GM12878 (cell line): ENCODE results near the gene LAT. TPM values are rescaled to one million over a fixed set of nuclear protein-coding genes. Genes with fewer than 3 reads are reported as not detected.

Experiments used
- ATAC-seq: fragments of 200-7000 bp; cut with Tn5 transposase; 3 replicates; pipeline ENCODE4 v1.9.1; 2020; ENCODE audit warnings: mild to moderate bottlenecking, moderate library complexity
- BruUV-seq: library from RNA; stranded (reverse); fragments of 400-500 nt; replicated peaks from 2 replicates; lab custom pipeline; 2021; lab: Mats Ljungman, UMichigan
- CTCF ChIA-PET: fragments of 300-600 bp; sonication (Branson Sonifier 250); formaldehyde crosslinking; extraction: SDS; loops from one replicate; lab custom pipeline; 2021; ENCODE audit warnings: inconsistent platforms; lab: Yijun Ruan, JAX
- POLR2A ChIA-PET: fragments of 350-600 bp; formaldehyde crosslinking; extraction: SDS; loops from one replicate; lab custom pipeline; 2021; ENCODE audit warnings: inconsistent platforms; lab: Charles Lee
- RAD21 ChIA-PET: fragments of 300-600 bp; sonication (Branson Sonifier 250); formaldehyde crosslinking; loops from one replicate; lab custom pipeline; 2023; ENCODE audit warnings: antibody characterized with exemption; ENCODE audit not compliant: unreplicated experiment; lab: Charles Lee
- SMC1A ChIA-PET: fragments of 300-600 bp; sonication (Branson Sonifier 250); formaldehyde crosslinking; loops from one replicate; lab custom pipeline; 2023; ENCODE audit not compliant: unreplicated experiment, uncharacterized antibody; lab: Charles Lee
- DNase-seq: peaks from one replicate; pipeline ENCODE4 v3.0.0-alpha.2; 2011; ENCODE audit warnings: low read depth, low spot score
- FAIRE-seq: peaks from 3 replicates; lab custom pipeline; 2011; peaks lifted over from hg19 to GRCh38; lab: Jason Lieb, UNC
- H2AFZ ChIP-seq: 2 replicates; pipeline ENCODE4 v1.6.0; 2011; ENCODE audit warnings: low read depth, low read length, control low read depth; ENCODE audit not compliant: control insufficient read depth
- H3K27ac ChIP-seq: 2 replicates; pipeline ENCODE4 v1.5.1; 2011; ENCODE audit warnings: control low read depth; ENCODE audit not compliant: control insufficient read depth, insufficient read depth
- H3K27me3 ChIP-seq, 2 experiments: replicated peaks in 1 of 2; 2 replicates each; pipeline versions ENCODE4 v1.6.0 to v1.6.1; 2011; ENCODE audit warnings: low read length in 1 of 2; ENCODE audit not compliant: control insufficient read depth in 2 of 2, insufficient read depth in 2 of 2
- H3K36me3 ChIP-seq, 2 experiments: 2 replicates each; pipeline ENCODE4 v1.5.1; 2011; ENCODE audit warnings: low read length in 1 of 2; ENCODE audit not compliant: control insufficient read depth in 2 of 2, insufficient read depth in 2 of 2
- H3K4me1 ChIP-seq: 2 replicates; pipeline ENCODE4 v1.6.1; 2011; ENCODE audit warnings: mild to moderate bottlenecking, low read length, moderate library complexity, mixed read lengths; ENCODE audit not compliant: control insufficient read depth, insufficient read depth
- H3K4me2 ChIP-seq: 2 replicates; pipeline ENCODE4 v1.6.0; 2011; ENCODE audit warnings: control low read depth; ENCODE audit not compliant: control insufficient read depth, insufficient read depth
- H3K4me3 ChIP-seq: fragments of 200-600 bp; sonication (generic); 2 replicates; pipeline ENCODE4 v1.5.1; 2016
- H3K79me2 ChIP-seq: 2 replicates; pipeline ENCODE4 v1.6.0; 2011; ENCODE audit warnings: low read length; ENCODE audit not compliant: control insufficient read depth, insufficient read depth
- H3K9ac ChIP-seq: 2 replicates; pipeline ENCODE4 v1.8.0; 2011; ENCODE audit warnings: low read length, control low read depth, mixed read lengths; ENCODE audit not compliant: control insufficient read depth, insufficient read depth
- H3K9me3 ChIP-seq: replicated peaks from 3 replicates; pipeline ENCODE4 v1.5.1; 2011; ENCODE audit warnings: mild to moderate bottlenecking, low read length; ENCODE audit not compliant: control insufficient read depth, insufficient read depth
- H4K20me1 ChIP-seq: 2 replicates; pipeline ENCODE4 v1.6.0; 2011; ENCODE audit not compliant: control insufficient read depth, insufficient read depth
- BHLHE40 ChIP-seq, 2 experiments: fragments of 450-650 bp in 1 of 2; IDR thresholded peaks; 2 replicates each; pipeline ENCODE4 v1.6.1; 2011 to 2017; ENCODE audit warnings: low read depth in 2 of 2, borderline replicate concordance in 1 of 2, improper control_type of control experiment in 1 of 2, low read length in 1 of 2, mild to moderate bottlenecking in 1 of 2
- HDAC6 ChIP-seq: fragments of 200-600 bp; sonication (generic); IDR thresholded peaks from one replicate; pipeline ENCODE4 v1.8.0; 2017; ENCODE audit warnings: antibody characterized with exemption; ENCODE audit not compliant: unreplicated experiment
- WGBS: methylation state at CpG from one replicate; pipeline ENCODE4 v1.1.6; 2016; ENCODE audit warnings: low lambda C conversion rate; ENCODE audit not compliant: insufficient replicate concordance, insufficient coverage; ENCODE audit errors: missing lambda C conversion rate; 5-methylcytosine and 5-hydroxymethylcytosine counted together
- in situ Hi-C: fragments of 300-500 bp; cut with MboI; formaldehyde crosslinking; loops from 9 replicates; pipeline ENCODE4 v1.14.3; 2018; ENCODE audit warnings: mixed read lengths
- intact Hi-C: fragments of 100-400 bp; cut with micrococcal nuclease; formaldehyde crosslinking; loops from one replicate; pipeline ENCODE4 v1.14.2; 2022; ENCODE audit not compliant: unreplicated experiment
- polyA plus RNA-seq, 11 experiments: library from polyadenylated mRNA; depleted of rRNA in 4 of 11; unstranded in 6 of 11; stranded (reverse) in 5 of 11; fragments of >200 nt; fragmentation: Nextera tagmentation in 4 of 11; fragmentation: Illumina TruSeq in 1 of 11; extraction: Ambion mirVana in 4 of 11; extraction: Trizol in 1 of 11; gene quantifications; 1 replicate in 1 of 11; 2 replicates in 10 of 11; pipeline versions ENCODE4 v1.2.1 to v1.2.3, GENCODE V29; 2011 to 2016; ENCODE audit warnings: inconsistent platforms in 2 of 11, missing spikeins in 2 of 11, low read depth in 1 of 11
- total RNA-seq, 4 experiments: library from RNA; depleted of rRNA in 3 of 4; stranded (reverse); fragments of >200 nt in 3 of 4; fragmentation: Illumina TruSeq in 1 of 4; extraction: Trizol in 1 of 4; gene quantifications; 2 replicates each; pipeline versions ENCODE4 v1.2.1 to v1.2.3, GENCODE V29; 2013 to 2021
- TF ChIP-seq, protein P1 (sequence below): IDR thresholded peaks from 2 replicates; pipeline ENCODE4 v1.6.1; 2012; ENCODE audit warnings: low read depth, low read length, improper control_type of control experiment
- TF ChIP-seq, protein P2 (sequence below): IDR thresholded peaks from 2 replicates; pipeline ENCODE4 v1.6.1; 2012; ENCODE audit warnings: low read length, inconsistent platforms

LAT gene
- total and polyA plus RNA-seq, 10 of the 15 experiments (the other 5 are each of a cell fraction or from before 2014, with no cell fraction given) = 0.39 to 6.9 (median 2.0) TPM

DNA sequence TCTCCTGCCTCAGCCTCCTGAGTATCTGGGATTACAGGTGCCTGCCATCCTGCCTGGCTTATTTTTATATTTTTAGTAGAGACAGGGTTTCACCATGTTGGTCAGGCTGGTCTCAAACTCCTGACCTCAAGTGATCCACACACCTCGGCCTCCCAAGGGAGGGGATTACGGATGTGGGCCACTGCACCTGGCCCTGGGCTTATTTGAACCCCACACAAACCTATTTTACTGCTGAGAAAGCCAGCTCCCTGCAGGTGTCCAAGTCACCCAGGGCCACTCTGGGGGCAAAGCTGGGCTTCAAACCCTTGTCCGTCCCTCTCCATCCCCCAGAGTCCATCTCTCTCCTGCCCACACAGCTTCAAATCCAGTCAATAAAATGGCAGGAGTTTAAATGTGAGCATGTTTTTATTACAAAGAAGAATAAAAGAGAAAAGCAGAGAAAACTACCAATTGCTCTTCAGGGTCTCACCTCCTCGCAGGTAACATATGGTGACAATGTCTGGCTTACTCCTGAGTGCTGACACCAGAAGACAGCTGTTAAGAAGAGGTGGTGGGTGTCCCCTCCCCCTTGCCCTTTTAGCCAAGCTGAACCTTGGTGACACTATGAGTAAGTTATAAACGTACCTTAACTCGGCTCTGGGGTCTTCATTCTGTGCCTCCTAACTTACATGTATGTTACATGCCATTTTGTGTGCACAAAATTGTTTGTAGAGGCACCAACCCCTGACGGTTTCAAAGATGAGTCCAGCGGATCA is 45.4 kb downstream of the LAT start:
- Histone ChIP-seq H3K9ac (no peak overlapping the region), H3K27ac (no peak overlapping the region), H3K4me3 (no peak overlapping the region), H3K4me2 (no peak overlapping the region), H3K36me3 (no peaks in the 10 kb centered on the region), H3K4me1 (peaks cover 14% of the 10 kb centered on the region)
- SMC1A ChIA-PET = interaction anchor here (0.9 to 2.4 kb wide), 2 partner anchors 10 to 56 kb away, joined by 3 to 13 read pairs; no protein-coding TSS in a partner anchor
- ATAC-seq = no peak
- no peak for TF ChIP-seq BHLHE40 (IDR thresholded peaks at IDR 0.05; ENCODE audit: borderline replicate concordance in 1 of 2, low read depth in 2 of 2, low read length in 1 of 2)
- TF ChIP-seq, protein P1, sequence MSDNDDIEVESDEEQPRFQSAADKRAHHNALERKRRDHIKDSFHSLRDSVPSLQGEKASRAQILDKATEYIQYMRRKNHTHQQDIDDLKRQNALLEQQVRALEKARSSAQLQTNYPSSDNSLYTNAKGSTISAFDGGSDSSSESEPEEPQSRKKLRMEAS = no peak
- TF ChIP-seq, protein P2, sequence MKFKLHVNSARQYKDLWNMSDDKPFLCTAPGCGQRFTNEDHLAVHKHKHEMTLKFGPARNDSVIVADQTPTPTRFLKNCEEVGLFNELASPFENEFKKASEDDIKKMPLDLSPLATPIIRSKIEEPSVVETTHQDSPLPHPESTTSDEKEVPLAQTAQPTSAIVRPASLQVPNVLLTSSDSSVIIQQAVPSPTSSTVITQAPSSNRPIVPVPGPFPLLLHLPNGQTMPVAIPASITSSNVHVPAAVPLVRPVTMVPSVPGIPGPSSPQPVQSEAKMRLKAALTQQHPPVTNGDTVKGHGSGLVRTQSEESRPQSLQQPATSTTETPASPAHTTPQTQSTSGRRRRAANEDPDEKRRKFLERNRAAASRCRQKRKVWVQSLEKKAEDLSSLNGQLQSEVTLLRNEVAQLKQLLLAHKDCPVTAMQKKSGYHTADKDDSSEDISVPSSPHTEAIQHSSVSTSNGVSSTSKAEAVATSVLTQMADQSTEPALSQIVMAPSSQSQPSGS = no peak
- TF ChIP-seq HDAC6 = no peak
- TF ChIP-seq, all 136 proteins: peak for 0
- intact Hi-C loops = no loop called here
- BruUV-seq = no TSS peak
- ChIA-PET RAD21 (interaction anchor here (1.0 to 1.8 kb wide), 2 partner anchors 10 to 45 kb away, joined by 3 to 5 read pairs; no protein-coding TSS in a partner anchor), CTCF (interaction anchor here (1.7 kb wide), 1 partner anchor 20 kb away, joined by 5 read pairs; no protein-coding TSS in a partner anchor), POLR2A (interaction anchor here (0.6 kb wide), 1 partner anchor 9 kb away, joined by 3 read pairs; no protein-coding TSS in a partner anchor)
- Histone ChIP-seq H4K20me1 (no peaks in the 10 kb centered on the region), H2AFZ (no peak overlapping the region), H3K79me2 (no peaks in the 10 kb centered on the region), H3K9me3 (no peaks in the 10 kb centered on the region), H3K27me3 (peaks cover 0 to 3% of the 10 kb centered on the region in 2 experiments; a peak in 1 of 4 replicates)
- in situ Hi-C loops = no loop called here
- WGBS = 43% methylated on average over 8 of the region's 8 CpGs
- no peak for DNase-seq
- no peak for FAIRE-seq

Other genes starting within 250 kb of the LAT start
Only the 7 nearest of the 9 such genes appear.
- 245 and 274 TPM in 2 replicates for gene TUFM, start 138.7 kb upstream of the LAT start, total RNA-seq (2014; rRNA removed)
- gene TUFM, start 138.7 kb upstream of the LAT start, total RNA-seq (2014; rRNA removed; fragmentation: Illumina TruSeq; extraction: Trizol) = 145 and 161 TPM in 2 replicates
- gene TUFM, start 138.7 kb upstream of the LAT start, total RNA-seq (2021) = 258 and 260 TPM in 2 replicates
- 68.9 and 117 TPM in 2 replicates for gene TUFM, start 138.7 kb upstream of the LAT start, polyA plus RNA-seq (2011; rRNA removed)
- gene TUFM, start 138.7 kb upstream of the LAT start, polyA plus RNA-seq (2014; fragmentation: Illumina TruSeq; extraction: Trizol) = 92.2 and 172 TPM in 2 replicates
- 100 to 1,000 TPM in 1 of 2 experiments, 10 to 100 TPM in 1; 23.4 to 101 TPM for gene TUFM, start 138.7 kb upstream of the LAT start, polyA plus RNA-seq (2014; fragmentation: Nextera tagmentation; extraction: Ambion mirVana)
- 191 and 231 TPM in 2 replicates for gene TUFM, start 138.7 kb upstream of the LAT start, polyA plus RNA-seq (2014; rRNA removed)
- gene TUFM, start 138.7 kb upstream of the LAT start, polyA plus RNA-seq (2016; fragmentation: Nextera tagmentation; extraction: Ambion mirVana) = 100 to 1,000 TPM; 336 to 354 TPM
- gene SH2B1, start 121.2 kb upstream of the LAT start, total RNA-seq (2014; rRNA removed) = 18.4 and 18.5 TPM in 2 replicates
- gene SH2B1, start 121.2 kb upstream of the LAT start, total RNA-seq (2014; rRNA removed; fragmentation: Illumina TruSeq; extraction: Trizol) = 9.8 and 10.6 TPM in 2 replicates
- gene SH2B1, start 121.2 kb upstream of the LAT start, total RNA-seq (2021) = 34.9 and 42.1 TPM in 2 replicates
- 6.7 and 17.8 TPM in 2 replicates for gene SH2B1, start 121.2 kb upstream of the LAT start, polyA plus RNA-seq (2011; rRNA removed)
- gene SH2B1, start 121.2 kb upstream of the LAT start, polyA plus RNA-seq (2014; fragmentation: Illumina TruSeq; extraction: Trizol) = 9.9 and 16.6 TPM in 2 replicates
- under 1 TPM; 0.18 to 0.46 TPM for gene SH2B1, start 121.2 kb upstream of the LAT start, polyA plus RNA-seq (2014; fragmentation: Nextera tagmentation; extraction: Ambion mirVana)
- 34.9 and 44.3 TPM in 2 replicates for gene SH2B1, start 121.2 kb upstream of the LAT start, polyA plus RNA-seq (2014; rRNA removed)
- gene SH2B1, start 121.2 kb upstream of the LAT start, polyA plus RNA-seq (2016; fragmentation: Nextera tagmentation; extraction: Ambion mirVana) = 1 to 10 TPM; 6.0 to 6.8 TPM
- gene ATP2A1, start 106.6 kb upstream of the LAT start, total RNA-seq (2014; rRNA removed) = 0.28 and 0.38 TPM in 2 replicates
- 0.28 and 1.6 TPM in 2 replicates for gene ATP2A1, start 106.6 kb upstream of the LAT start, total RNA-seq (2014; rRNA removed; fragmentation: Illumina TruSeq; extraction: Trizol)
- 0.96 and 1.1 TPM in 2 replicates for gene ATP2A1, start 106.6 kb upstream of the LAT start, total RNA-seq (2021)
- 0.35 and 0.62 TPM in 2 replicates for gene ATP2A1, start 106.6 kb upstream of the LAT start, polyA plus RNA-seq (2011; rRNA removed)
- 0.54 and 1.8 TPM in 2 replicates for gene ATP2A1, start 106.6 kb upstream of the LAT start, polyA plus RNA-seq (2014; fragmentation: Illumina TruSeq; extraction: Trizol)
- under 1 TPM; 0.13 to 0.37 TPM for gene ATP2A1, start 106.6 kb upstream of the LAT start, polyA plus RNA-seq (2014; fragmentation: Nextera tagmentation; extraction: Ambion mirVana)
- 0.77 and 1.3 TPM in 2 replicates for gene ATP2A1, start 106.6 kb upstream of the LAT start, polyA plus RNA-seq (2014; rRNA removed)
- 1 to 10 TPM; 1.5 to 1.7 TPM for gene ATP2A1, start 106.6 kb upstream of the LAT start, polyA plus RNA-seq (2016; fragmentation: Nextera tagmentation; extraction: Ambion mirVana)
- 31.1 and 32.8 TPM in 2 replicates for gene RABEP2, start 59.8 kb upstream of the LAT start, total RNA-seq (2014; rRNA removed)
- gene RABEP2, start 59.8 kb upstream of the LAT start, total RNA-seq (2014; rRNA removed; fragmentation: Illumina TruSeq; extraction: Trizol) = 8.6 and 9.4 TPM in 2 replicates
- gene RABEP2, start 59.8 kb upstream of the LAT start, total RNA-seq (2021) = 25.1 and 29.3 TPM in 2 replicates
- 5.0 and 10.5 TPM in 2 replicates for gene RABEP2, start 59.8 kb upstream of the LAT start, polyA plus RNA-seq (2011; rRNA removed)
- gene RABEP2, start 59.8 kb upstream of the LAT start, polyA plus RNA-seq (2014; fragmentation: Illumina TruSeq; extraction: Trizol) = 0.22 and 3.1 TPM in 2 replicates
- gene RABEP2, start 59.8 kb upstream of the LAT start, polyA plus RNA-seq (2014; fragmentation: Nextera tagmentation; extraction: Ambion mirVana) = under 1 TPM; 0.47 to 0.69 TPM
- 32.0 and 32.1 TPM in 2 replicates for gene RABEP2, start 59.8 kb upstream of the LAT start, polyA plus RNA-seq (2014; rRNA removed)
- gene RABEP2, start 59.8 kb upstream of the LAT start, polyA plus RNA-seq (2016; fragmentation: Nextera tagmentation; extraction: Ambion mirVana) = 10 to 100 TPM; 26.8 to 33.2 TPM
- 93.0 and 99.7 TPM in 2 replicates for gene CD19, start 53.1 kb upstream of the LAT start, total RNA-seq (2014; rRNA removed)
- gene CD19, start 53.1 kb upstream of the LAT start, total RNA-seq (2014; rRNA removed; fragmentation: Illumina TruSeq; extraction: Trizol) = 41.5 and 45.1 TPM in 2 replicates
- gene CD19, start 53.1 kb upstream of the LAT start, total RNA-seq (2021) = 86.1 and 91.6 TPM in 2 replicates
- gene CD19, start 53.1 kb upstream of the LAT start, polyA plus RNA-seq (2011; rRNA removed) = 32.1 and 53.9 TPM in 2 replicates
- gene CD19, start 53.1 kb upstream of the LAT start, polyA plus RNA-seq (2014; fragmentation: Illumina TruSeq; extraction: Trizol) = 38.0 and 62.8 TPM in 2 replicates
- gene CD19, start 53.1 kb upstream of the LAT start, polyA plus RNA-seq (2014; fragmentation: Nextera tagmentation; extraction: Ambion mirVana) = 1 to 10 TPM; 1.2 to 7.0 TPM
- gene CD19, start 53.1 kb upstream of the LAT start, polyA plus RNA-seq (2014; rRNA removed) = 125 and 129 TPM in 2 replicates
- 100 to 1,000 TPM in 1 of 2 experiments, 10 to 100 TPM in 1; 98.1 to 114 TPM for gene CD19, start 53.1 kb upstream of the LAT start, polyA plus RNA-seq (2016; fragmentation: Nextera tagmentation; extraction: Ambion mirVana)
- gene NFATC2IP, start 34.1 kb upstream of the LAT start, total RNA-seq (2014; rRNA removed) = 52.1 and 54.4 TPM in 2 replicates
- gene NFATC2IP, start 34.1 kb upstream of the LAT start, total RNA-seq (2014; rRNA removed; fragmentation: Illumina TruSeq; extraction: Trizol) = 33.8 and 37.8 TPM in 2 replicates
- gene NFATC2IP, start 34.1 kb upstream of the LAT start, total RNA-seq (2021) = 44.3 and 51.8 TPM in 2 replicates
- 80.2 and 93.9 TPM in 2 replicates for gene NFATC2IP, start 34.1 kb upstream of the LAT start, polyA plus RNA-seq (2011; rRNA removed)
- gene NFATC2IP, start 34.1 kb upstream of the LAT start, polyA plus RNA-seq (2014; fragmentation: Illumina TruSeq; extraction: Trizol) = 57.1 and 60.7 TPM in 2 replicates
- 10 to 100 TPM; 12.2 to 16.2 TPM for gene NFATC2IP, start 34.1 kb upstream of the LAT start, polyA plus RNA-seq (2014; fragmentation: Nextera tagmentation; extraction: Ambion mirVana)
- gene NFATC2IP, start 34.1 kb upstream of the LAT start, polyA plus RNA-seq (2014; rRNA removed) = 75.1 and 75.2 TPM in 2 replicates
- 10 to 100 TPM; 41.2 to 42.0 TPM for gene NFATC2IP, start 34.1 kb upstream of the LAT start, polyA plus RNA-seq (2016; fragmentation: Nextera tagmentation; extraction: Ambion mirVana)
- 13.2 and 16.7 TPM in 2 replicates for gene SPNS1, start 10.3 kb upstream of the LAT start, total RNA-seq (2014; rRNA removed)
- 3.7 and 4.1 TPM in 2 replicates for gene SPNS1, start 10.3 kb upstream of the LAT start, total RNA-seq (2014; rRNA removed; fragmentation: Illumina TruSeq; extraction: Trizol)
- 26.5 and 27.8 TPM in 2 replicates for gene SPNS1, start 10.3 kb upstream of the LAT start, total RNA-seq (2021)
- gene SPNS1, start 10.3 kb upstream of the LAT start, polyA plus RNA-seq (2011; rRNA removed) = 2.7 and 4.8 TPM in 2 replicates
- 2.5 and 7.2 TPM in 2 replicates for gene SPNS1, start 10.3 kb upstream of the LAT start, polyA plus RNA-seq (2014; fragmentation: Illumina TruSeq; extraction: Trizol)
- 1 to 10 TPM in 1 of 2 experiments, under 1 TPM in 1; 0.16 to 2.3 TPM for gene SPNS1, start 10.3 kb upstream of the LAT start, polyA plus RNA-seq (2014; fragmentation: Nextera tagmentation; extraction: Ambion mirVana)
- gene SPNS1, start 10.3 kb upstream of the LAT start, polyA plus RNA-seq (2014; rRNA removed) = 21.4 and 22.5 TPM in 2 replicates
- gene SPNS1, start 10.3 kb upstream of the LAT start, polyA plus RNA-seq (2016; fragmentation: Nextera tagmentation; extraction: Ambion mirVana) = 10 to 100 TPM; 27.4 to 37.6 TPM